Measurements from ENCODE around the gene PTPRN2.

DNA sequence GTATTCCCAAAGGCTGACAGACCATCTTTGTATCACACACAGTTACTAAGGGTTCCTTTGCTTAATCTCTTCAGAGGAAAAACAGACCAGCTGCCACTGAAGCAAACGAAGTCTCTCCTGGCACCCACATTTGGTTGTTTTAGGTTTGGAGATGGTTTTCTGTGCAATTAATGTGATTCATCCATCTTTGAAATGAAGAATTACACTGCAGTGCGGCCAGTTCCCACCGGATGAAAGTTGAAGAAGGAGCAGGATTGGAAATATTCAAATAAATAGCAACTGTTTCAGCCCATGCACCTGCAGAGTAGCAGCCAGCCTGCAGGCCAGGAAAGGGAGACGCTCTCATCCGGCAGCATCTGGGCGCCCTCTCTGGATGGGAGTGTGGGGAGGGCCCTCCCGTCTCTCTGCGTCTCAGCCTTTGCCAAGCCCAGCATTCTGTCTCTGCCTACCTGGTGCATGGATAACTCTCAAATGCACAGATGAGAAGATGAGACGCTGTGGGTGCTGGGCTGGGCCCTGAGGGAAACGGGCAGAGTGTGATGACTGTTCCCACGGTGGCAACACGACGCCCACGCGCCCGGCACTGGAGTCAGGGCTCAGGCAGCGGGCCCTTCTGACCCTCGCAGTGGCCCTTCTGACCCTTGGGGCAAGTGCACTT lies 214.0 kb downstream of the PTPRN2 start:
- TF ChIP-seq, protein P1, sequence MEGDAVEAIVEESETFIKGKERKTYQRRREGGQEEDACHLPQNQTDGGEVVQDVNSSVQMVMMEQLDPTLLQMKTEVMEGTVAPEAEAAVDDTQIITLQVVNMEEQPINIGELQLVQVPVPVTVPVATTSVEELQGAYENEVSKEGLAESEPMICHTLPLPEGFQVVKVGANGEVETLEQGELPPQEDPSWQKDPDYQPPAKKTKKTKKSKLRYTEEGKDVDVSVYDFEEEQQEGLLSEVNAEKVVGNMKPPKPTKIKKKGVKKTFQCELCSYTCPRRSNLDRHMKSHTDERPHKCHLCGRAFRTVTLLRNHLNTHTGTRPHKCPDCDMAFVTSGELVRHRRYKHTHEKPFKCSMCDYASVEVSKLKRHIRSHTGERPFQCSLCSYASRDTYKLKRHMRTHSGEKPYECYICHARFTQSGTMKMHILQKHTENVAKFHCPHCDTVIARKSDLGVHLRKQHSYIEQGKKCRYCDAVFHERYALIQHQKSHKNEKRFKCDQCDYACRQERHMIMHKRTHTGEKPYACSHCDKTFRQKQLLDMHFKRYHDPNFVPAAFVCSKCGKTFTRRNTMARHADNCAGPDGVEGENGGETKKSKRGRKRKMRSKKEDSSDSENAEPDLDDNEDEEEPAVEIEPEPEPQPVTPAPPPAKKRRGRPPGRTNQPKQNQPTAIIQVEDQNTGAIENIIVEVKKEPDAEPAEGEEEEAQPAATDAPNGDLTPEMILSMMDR (IDR thresholded peaks at IDR 0.05) = no peak
- no peak for TF ChIP-seq GATA2 (CRISPR knock-in tag; IDR thresholded peaks at IDR 0.05)
- TF ChIP-seq RCOR1 (IDR thresholded peaks at IDR 0.05; ENCODE audit: low read length) = no peak
- no peak for TF ChIP-seq MXI1 (IDR thresholded peaks at IDR 0.05; ENCODE audit: low read depth, low read length)
- TF ChIP-seq EZH2phosphoT487 (IDR thresholded peaks at IDR 0.05; ENCODE audit: borderline replicate concordance, low read depth) = no peak
- TF ChIP-seq, protein P2, sequence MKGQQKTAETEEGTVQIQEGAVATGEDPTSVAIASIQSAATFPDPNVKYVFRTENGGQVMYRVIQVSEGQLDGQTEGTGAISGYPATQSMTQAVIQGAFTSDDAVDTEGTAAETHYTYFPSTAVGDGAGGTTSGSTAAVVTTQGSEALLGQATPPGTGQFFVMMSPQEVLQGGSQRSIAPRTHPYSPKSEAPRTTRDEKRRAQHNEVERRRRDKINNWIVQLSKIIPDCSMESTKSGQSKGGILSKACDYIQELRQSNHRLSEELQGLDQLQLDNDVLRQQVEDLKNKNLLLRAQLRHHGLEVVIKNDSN (IDR thresholded peaks at IDR 0.05; ENCODE audit: borderline replicate concordance, low read depth) = no peak
- TF ChIP-seq, protein P3, sequence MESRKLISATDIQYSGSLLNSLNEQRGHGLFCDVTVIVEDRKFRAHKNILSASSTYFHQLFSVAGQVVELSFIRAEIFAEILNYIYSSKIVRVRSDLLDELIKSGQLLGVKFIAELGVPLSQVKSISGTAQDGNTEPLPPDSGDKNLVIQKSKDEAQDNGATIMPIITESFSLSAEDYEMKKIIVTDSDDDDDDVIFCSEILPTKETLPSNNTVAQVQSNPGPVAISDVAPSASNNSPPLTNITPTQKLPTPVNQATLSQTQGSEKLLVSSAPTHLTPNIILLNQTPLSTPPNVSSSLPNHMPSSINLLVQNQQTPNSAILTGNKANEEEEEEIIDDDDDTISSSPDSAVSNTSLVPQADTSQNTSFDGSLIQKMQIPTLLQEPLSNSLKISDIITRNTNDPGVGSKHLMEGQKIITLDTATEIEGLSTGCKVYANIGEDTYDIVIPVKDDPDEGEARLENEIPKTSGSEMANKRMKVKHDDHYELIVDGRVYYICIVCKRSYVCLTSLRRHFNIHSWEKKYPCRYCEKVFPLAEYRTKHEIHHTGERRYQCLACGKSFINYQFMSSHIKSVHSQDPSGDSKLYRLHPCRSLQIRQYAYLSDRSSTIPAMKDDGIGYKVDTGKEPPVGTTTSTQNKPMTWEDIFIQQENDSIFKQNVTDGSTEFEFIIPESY (IDR thresholded peaks at IDR 0.05; ENCODE audit: borderline replicate concordance, low read depth) = no peak
